ENCODE results near the gene WBP2.
"Not testable (repeated sequence)": the region's sequence is repeated elsewhere in the genome, so short reads cannot be mapped to it uniquely, and the experiment has no call there.

Gene WBP2

DNA sequence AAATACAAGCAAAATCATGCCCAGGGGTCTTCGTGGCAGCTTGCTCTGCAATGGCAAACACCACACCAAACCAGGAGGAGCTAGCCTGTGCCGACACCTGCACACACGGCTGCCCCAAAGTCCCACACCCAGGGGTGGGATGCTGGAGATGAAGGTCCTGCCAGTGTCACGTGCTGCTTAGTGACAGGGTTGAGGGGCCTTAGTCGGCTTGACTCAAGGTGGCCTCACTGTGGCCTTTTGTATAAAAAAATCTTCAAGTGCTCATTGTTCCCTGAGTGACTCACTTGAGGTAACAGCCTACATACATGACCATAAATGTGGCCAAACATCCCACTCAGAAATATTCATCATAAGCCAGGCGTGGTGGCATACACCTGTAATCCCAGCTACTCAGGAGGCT is 34.3 kb upstream of the WBP2 start:
- TF ChIP-seq, protein P1, sequence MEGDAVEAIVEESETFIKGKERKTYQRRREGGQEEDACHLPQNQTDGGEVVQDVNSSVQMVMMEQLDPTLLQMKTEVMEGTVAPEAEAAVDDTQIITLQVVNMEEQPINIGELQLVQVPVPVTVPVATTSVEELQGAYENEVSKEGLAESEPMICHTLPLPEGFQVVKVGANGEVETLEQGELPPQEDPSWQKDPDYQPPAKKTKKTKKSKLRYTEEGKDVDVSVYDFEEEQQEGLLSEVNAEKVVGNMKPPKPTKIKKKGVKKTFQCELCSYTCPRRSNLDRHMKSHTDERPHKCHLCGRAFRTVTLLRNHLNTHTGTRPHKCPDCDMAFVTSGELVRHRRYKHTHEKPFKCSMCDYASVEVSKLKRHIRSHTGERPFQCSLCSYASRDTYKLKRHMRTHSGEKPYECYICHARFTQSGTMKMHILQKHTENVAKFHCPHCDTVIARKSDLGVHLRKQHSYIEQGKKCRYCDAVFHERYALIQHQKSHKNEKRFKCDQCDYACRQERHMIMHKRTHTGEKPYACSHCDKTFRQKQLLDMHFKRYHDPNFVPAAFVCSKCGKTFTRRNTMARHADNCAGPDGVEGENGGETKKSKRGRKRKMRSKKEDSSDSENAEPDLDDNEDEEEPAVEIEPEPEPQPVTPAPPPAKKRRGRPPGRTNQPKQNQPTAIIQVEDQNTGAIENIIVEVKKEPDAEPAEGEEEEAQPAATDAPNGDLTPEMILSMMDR (IDR thresholded peaks at IDR 0.05; ENCODE audit: low read depth, low read length) = no peak
- no peak overlapping the region for H3K4me3 ChIP-seq (ENCODE audit: low read depth, low read length)
- DNase-seq (ENCODE audit: low read depth, low spot score) = no peak
- in situ Hi-C loops (cut with HindIII; ENCODE audit: low sequenced_read_pairs) = no loop called here

DNA sequence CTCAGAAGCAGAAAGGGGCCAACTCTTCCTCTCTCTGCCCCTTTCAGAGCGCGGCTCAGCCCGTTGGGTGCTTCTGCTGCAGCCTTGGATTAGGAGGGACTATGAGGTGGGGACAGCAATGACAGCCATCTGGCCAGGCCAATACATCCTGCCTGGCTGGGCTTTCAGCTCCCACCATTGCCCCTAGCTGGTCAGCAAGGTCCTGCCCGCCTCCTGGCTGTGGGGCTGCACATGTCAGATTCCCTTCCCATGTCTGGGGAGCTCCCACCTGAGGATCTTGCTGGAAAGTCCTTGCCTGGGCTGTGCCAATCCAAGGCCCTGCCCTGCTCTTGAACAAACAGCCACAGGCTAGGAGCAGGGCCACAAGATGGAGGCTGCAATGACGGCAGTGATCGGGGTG is 33.3 kb upstream of the WBP2 start:
- no peak for DNase-seq (ENCODE audit: low read depth, low spot score)
- TF ChIP-seq, protein P1 (IDR thresholded peaks at IDR 0.05; ENCODE audit: low read depth, low read length) = no peak
- in situ Hi-C loops (cut with HindIII; ENCODE audit: low sequenced_read_pairs) = no loop called here
- no peak overlapping the region for H3K4me3 ChIP-seq (ENCODE audit: low read depth, low read length)

DNA sequence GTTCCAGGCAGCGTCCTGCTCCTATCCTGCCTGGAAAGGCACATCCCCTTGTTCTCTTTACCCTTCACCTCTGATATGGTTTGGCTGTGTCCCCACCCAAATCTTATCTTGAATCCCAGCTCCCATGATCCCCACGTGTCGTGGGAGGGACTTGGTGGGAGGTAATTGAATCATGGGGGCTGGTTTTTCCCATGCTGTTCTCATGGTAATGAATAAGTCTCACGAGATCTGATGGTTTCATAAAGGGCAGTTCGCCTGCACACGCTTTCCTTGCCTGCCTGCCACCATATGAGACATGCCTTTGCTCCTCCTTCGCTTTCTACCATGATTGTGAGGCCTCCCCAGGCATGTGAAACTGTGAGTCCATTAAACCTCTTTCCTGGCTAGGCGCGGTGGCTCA is 30.7 kb upstream of the WBP2 start:
- DNase-seq (ENCODE audit: low read depth, low spot score); in situ Hi-C loops (cut with HindIII; ENCODE audit: low sequenced_read_pairs): not testable (repeated sequence)

DNA sequence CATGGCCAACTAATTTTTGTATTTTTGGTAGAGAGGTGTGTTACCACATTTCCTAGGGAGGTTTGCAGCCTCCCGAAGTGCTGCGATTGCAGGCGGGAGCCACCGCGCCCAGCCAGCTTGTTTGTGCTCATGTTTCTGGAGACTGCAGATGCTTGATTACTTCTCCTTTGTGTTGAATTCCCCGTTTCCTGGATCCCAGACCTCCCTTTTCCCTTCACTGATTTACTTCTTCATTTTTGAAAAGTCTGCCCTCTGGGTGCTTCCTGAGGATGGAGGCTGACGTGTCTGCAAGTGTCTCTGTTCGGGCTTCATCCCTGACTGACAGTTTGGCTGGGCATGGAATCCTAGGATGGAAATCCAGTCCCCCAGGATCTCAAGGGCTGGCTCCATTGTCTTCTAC is 30.3 kb upstream of the WBP2 start:
- no peak for DNase-seq (ENCODE audit: low read depth, low spot score)
- TF ChIP-seq, protein P1 (IDR thresholded peaks at IDR 0.05; ENCODE audit: low read depth, low read length) = no peak

More for the DNA sequence above, 30.7 kb upstream of the WBP2 start:
- not testable (repeated sequence) for H3K4me3 ChIP-seq (ENCODE audit: low read depth, low read length)

DNA sequence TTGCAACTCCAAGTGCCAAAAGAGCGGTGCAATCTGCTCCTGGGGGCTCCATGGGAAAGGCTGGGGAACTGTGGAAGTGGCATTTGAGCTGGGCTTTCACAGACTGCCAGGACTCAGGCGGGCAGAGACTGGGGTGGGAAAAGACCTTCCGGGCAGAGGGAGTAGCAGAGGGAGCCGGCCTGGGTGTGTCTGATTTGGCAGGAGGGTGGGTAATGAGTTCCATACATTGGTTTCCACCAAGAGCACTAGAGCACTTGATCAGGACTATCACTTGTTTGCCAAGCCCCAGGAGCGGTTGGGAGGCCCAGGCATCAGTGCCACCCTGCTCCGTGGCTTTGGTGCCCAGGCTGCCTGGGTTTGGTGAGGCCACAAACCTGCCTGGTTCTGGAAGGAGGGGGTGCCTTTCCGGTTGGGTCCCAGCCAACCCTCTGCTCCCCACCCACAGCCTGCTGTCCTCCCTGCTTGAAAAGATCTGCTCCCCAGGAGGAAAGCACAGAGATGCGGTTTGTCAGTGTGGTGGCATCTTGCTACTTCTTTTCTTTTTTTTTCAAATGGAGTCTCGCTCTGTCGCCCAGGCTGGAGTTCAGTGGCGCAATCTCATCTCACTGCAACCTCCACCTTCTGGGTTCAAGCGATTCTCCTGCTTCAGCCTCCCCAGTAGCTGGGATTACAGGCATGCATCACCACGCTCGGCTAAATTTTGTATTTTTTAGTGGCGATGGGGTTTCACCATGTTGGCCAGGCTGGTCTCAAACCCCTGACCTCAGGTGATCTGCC is 26.7 kb upstream of the WBP2 start:
- TF ChIP-seq, protein P1 (IDR thresholded peaks at IDR 0.05; ENCODE audit: low read depth, low read length) = no peak
- in situ Hi-C loops (cut with HindIII; ENCODE audit: low sequenced_read_pairs) = no loop called here
- no peak for DNase-seq (ENCODE audit: low read depth, low spot score)
- no peak overlapping the region for H3K4me3 ChIP-seq (ENCODE audit: low read depth, low read length)

More for the DNA sequence above, 30.3 kb upstream of the WBP2 start:
- H3K4me3 ChIP-seq (ENCODE audit: low read depth, low read length) = no peak overlapping the region
- in situ Hi-C loops (cut with HindIII; ENCODE audit: low sequenced_read_pairs) = no loop called here

DNA sequence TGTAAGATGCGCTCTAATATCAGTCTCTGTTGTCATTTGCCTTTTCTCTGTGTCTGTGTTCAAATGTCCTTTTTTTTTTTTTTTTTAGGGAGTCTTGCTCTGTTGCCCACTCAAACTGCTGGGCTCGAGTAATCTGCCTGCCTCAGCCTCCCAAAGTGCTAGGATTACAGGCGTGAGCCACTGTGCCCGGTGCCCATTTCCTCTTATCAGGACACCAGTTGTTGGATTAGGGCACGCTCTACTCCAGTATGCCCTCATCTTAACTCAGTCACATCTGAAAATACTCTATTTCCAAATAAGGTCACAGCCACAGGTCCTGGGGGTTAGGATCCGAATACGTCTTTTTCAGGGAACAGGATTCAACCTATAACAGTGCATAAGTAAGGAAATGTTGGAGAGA is 25.1 kb upstream of the WBP2 start:
- in situ Hi-C loops (cut with HindIII; ENCODE audit: low sequenced_read_pairs) = no loop called here
- TF ChIP-seq, protein P1 (IDR thresholded peaks at IDR 0.05; ENCODE audit: low read depth, low read length) = no peak
- no peak for DNase-seq (ENCODE audit: low read depth, low spot score)
- no peak overlapping the region for H3K4me3 ChIP-seq (ENCODE audit: low read depth, low read length)

DNA sequence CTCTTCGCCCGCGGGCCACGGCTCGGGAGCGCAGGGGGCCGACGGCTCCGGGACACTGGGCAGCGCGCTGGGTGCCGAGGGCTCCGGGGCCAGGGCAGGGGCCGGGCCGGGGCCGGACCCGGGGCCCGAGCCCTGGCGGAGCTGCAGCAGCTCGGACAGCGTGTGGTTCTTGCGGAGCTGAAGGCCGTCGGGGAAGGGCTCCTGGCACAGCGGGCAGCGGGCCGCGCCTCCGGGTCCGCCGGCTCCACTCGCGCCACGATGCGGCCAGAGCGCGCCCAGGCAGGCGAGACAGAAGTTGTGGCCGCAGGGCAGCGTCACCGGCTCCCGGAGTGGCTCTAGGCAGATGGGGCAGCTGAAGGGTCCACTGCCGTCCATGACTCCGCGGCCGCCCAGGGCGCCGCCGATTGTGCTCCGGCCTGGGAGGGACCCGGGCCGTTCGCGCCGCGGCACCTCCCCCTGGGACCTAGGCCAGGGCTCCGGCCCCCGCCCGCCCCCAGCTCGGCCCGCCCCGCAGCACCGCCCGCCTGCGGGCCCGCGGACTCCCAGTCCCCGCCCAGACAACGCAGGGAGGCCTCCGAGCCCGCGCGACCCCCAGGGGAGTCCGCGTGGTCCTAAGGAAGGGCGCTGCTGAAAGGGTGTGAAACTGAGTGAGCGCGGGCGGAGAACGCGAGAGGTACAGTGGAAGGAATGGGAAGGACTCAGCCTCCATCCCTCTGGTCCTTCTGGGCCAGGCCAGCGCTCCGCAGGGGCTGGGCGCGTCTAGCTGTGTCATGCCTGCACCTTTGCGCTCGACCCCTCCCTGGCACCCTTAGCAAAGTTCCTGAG is 23.3 kb upstream of the WBP2 start, which contains the start of gene TRIM47:
Gene TRIM47, minus strand, starts transcription at position 408 of the 825 bp plus-strand sequence. Its CDS starts 33 bp downstream, at position 375.
- DNase-seq (ENCODE audit: low read depth, low spot score) = peak; percentile 56
- in situ Hi-C loops (cut with HindIII; ENCODE audit: low sequenced_read_pairs) = no loop called here
- H3K4me3 ChIP-seq (ENCODE audit: low read depth, low read length) = peak within 1 kb of the TSS; percentile 63
- TF ChIP-seq, protein P1 (IDR thresholded peaks at IDR 0.05; ENCODE audit: low read depth, low read length) = peak; percentile 28
